ENCODE data around the gene RUNX3. TPM values are rescaled to one million over a fixed set of nuclear protein-coding genes. Genes with fewer than 3 reads are reported as not detected.
A peak's percentile ranks its signal among the peaks of the same experiment; 100 is the strongest.

Gene RUNX3
- total RNA-seq, 1 donor from 2014 or later = not detected

- peak; percentile 87 for TF ChIP-seq CTCF (conservative IDR thresholded peaks at IDR 0.05; ENCODE audit: low read depth, low read length)
- H3K4me3 ChIP-seq (ENCODE audit: low read depth, low read length) = no peak overlapping the region
- DNase-seq (ENCODE audit: low read depth) = no peak
Measured at GRCh38 chr1:24898152-24898908, 31.7 kb downstream of the RUNX3 start.

- TF ChIP-seq CTCF (conservative IDR thresholded peaks at IDR 0.05; ENCODE audit: low read depth, low read length) = no peak
- DNase-seq (ENCODE audit: low read depth) = no peak
- H3K4me3 ChIP-seq (ENCODE audit: low read depth, low read length) = no peak overlapping the region
Measured at GRCh38 chr1:24897263-24898151, 32.6 kb downstream of the RUNX3 start.

GRCh38 chr1:24896596-24897262 is 33.3 kb downstream of the RUNX3 start:
- TF ChIP-seq CTCF (conservative IDR thresholded peaks at IDR 0.05; ENCODE audit: low read depth, low read length) = no peak
- no peak for DNase-seq (ENCODE audit: low read depth)
- no peak overlapping the region for H3K4me3 ChIP-seq (ENCODE audit: low read depth, low read length)

GRCh38 chr1:24896176-24896575 is 33.9 kb downstream of the RUNX3 start:
- no peak overlapping the region for H3K4me3 ChIP-seq (ENCODE audit: low read depth, low read length)
- TF ChIP-seq CTCF (conservative IDR thresholded peaks at IDR 0.05; ENCODE audit: low read depth, low read length) = no peak
- DNase-seq (ENCODE audit: low read depth) = no peak

GRCh38 chr1:24895511-24895910 is 34.6 kb downstream of the RUNX3 start:
- H3K4me3 ChIP-seq (ENCODE audit: low read depth, low read length) = no peak overlapping the region
- DNase-seq (ENCODE audit: low read depth) = no peak
- no peak for TF ChIP-seq CTCF (conservative IDR thresholded peaks at IDR 0.05; ENCODE audit: low read depth, low read length)

GRCh38 chr1:24894002-24894401 is 36.1 kb downstream of the RUNX3 start:
- H3K4me3 ChIP-seq (ENCODE audit: low read depth, low read length) = no peak overlapping the region
- no peak for TF ChIP-seq CTCF (conservative IDR thresholded peaks at IDR 0.05; ENCODE audit: low read depth, low read length)
- DNase-seq (ENCODE audit: low read depth) = no peak

All from epithelial cell of proximal tubule (primary cell).